Hematopoietic multipotent progenitor cell treated with erythropoietin and hydrocortisone succinate and interleukin-3 and kit ligand, for 6 days (in vitro differentiated cells): Measurements from ENCODE around the gene GRIK3.

Source experiments
- DNase-seq: peaks from one replicate; pipeline ENCODE4 v3.0.0-alpha.2; 2015

GRIK3 gene

DNA sequence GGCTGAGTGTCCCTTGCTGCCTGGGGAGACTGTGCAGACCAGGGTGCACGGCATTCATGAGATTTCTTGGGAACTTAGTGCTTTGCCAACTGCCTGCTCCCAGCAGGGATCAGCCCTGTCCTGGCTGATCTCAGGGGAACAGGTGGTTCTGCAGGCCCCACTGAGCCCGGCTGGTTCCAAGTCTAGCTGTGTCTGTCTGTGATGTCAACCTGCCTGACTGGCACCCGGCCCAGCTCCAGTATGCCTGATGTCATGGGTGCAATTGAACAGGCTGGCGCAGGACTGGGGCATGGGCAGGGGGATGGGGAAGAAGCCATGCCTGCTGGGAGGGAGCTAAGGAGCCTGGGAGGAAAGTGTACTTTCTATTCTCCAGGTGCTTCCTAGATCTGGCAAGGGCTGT, 227.1 kb downstream of the GRIK3 start:
- no peak for DNase-seq

DNA sequence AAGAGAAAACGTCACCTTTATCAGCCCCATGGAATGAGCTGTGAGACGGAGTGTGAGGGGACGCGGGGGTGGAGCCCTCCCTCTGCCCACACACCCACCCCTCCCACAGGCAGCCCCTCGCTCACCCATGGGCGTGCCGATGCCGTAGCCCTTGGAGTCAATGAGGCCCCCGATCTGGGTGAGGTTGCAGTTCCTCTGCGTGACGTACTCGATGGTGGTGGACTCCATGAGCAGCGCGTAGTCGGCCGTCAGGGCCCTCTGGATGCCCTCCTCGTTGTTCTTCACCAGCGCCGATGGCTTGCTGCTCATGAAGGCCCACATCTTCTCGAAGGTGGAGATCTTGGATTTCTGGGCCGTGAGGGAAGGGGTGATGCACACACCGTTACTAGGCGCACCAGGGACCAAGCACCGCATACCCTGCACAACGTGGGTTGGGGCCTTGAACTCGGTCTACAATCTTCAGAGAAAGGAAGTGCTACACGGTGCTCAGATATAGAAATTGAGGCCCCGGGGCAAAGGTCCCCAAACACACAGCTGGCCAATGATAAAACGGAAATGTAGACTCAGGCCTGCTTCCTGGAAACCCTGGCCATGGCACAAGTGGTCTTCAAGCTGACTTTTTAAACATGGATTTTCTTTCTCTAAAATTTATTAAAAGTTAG, 228.2 kb downstream of the GRIK3 start:
- no peak for DNase-seq

DNA sequence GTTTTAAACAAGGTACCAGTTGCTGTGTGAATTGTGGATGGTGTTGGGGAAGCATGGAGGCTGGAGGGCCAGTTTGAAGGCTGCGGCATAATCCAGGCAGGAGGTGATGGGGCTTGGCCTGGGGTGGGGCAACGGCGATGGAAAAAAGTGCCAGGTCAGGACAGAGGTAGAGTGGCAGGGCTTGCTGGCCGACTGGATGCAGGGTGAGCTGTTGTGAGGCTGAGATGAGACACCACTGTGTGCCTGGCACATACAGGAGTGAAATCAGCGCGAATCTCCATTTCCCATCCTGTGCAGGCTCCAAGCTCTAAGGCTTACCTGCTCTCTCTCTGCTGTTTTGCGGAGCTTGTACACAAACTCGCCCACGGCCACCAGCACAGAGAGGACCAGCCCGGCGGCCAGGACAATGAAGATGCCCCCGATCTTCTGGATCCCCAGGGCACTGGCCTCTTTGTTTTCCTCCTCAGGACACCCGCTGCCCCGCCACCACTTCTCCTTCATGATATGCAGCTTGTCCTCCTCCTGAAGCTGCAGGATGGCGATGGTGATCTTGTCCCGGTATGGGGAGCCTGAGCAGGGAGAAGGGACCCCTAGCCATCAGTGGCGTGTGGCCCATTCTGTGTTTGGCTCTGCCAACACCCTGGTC, 229.5 kb downstream of the GRIK3 start:
- DNase-seq: no peak

DNA sequence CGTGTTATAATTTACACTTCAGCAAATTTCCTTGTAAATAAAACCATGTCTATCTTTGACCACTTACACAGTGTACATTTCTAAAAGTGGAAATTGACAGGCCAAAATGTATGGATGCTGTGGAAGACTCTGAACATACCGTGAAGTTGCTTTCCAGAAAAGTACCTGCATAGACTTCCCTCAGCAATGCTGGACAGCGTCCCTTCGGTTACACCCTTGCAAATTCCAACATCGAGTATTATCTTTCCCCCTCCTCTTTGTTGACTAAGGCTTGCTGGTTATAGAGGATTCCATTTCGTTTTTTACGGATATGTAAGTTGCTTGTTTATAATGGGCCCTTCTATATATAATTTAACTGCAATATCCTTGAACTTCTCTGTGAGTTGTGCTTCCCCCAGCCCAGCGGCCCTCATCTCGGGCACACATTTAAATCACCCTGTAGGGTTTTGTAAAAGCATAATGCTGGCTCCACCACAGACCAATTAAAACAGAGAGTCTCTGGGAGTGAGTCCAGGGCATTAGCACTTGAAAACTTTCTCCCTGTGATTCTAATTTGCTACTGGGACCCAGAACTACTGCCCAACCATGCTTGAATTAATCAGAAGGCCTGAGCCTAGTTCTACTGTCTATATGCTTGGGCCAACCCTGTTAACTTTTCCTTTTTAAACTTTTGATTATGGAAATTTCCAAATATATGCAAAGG, 230.3 kb downstream of the GRIK3 start:
- no peak for DNase-seq

DNA sequence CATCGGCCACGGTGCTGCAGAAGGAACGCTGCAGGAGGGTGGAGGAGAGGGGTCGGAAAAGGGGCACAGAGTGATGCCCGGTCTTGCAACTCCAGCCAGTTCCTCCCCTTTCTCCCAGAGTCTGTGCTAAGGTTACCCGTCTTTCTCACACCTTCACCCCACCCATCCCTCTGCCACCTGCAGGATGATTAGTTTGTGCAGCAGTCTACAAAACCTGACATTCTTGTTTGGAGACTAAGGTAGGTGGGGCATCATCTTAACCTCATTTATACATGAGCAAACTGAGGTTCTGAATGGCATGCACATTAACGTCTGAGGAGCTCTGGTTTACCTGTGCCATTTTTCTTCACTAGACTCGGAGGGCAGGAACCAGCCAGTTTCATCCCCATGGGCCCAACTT, 232.3 kb downstream of the GRIK3 start:
- DNase-seq: no peak

DNA sequence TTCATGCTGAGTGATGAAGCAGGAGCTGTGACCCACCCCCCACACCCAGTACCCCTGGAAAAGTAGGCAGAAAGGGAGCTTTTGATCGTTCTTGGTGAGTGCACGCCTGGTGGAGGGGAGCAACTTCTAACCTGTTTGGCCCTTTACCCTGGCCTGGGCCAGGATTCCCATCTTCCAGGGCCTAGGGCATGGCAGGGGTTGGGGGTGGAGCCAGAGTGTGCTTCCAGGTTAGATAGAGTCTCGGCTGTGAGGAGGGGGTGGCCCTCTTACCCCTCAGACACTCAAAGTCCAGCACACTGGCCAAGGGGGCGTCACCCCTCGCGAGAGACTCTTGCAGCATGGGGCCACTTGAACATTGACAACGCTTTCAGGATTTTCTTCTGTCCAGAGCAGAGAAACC, 236.6 kb downstream of the GRIK3 start:
- DNase-seq: no peak

DNA sequence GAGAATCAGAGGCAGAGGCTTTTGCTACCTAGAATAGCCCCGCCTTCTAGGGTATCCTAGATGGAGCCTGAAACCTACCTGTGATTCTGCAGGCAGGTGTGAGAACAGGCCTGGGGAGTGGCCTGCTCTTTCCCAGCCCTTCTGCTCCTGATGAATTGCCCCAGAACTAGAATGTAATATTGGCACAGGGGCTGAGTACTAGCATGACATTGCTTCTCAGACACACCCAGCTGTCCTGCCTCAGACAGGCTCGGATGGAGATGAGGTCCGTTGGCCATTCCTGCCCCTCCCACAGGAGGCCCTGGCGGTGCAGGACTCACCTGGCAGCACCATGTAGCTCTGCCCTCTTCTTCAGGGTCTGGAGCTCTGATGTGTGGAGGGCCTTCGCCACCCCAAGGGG, 237.6 kb downstream of the GRIK3 start:
- no peak for DNase-seq

DNA sequence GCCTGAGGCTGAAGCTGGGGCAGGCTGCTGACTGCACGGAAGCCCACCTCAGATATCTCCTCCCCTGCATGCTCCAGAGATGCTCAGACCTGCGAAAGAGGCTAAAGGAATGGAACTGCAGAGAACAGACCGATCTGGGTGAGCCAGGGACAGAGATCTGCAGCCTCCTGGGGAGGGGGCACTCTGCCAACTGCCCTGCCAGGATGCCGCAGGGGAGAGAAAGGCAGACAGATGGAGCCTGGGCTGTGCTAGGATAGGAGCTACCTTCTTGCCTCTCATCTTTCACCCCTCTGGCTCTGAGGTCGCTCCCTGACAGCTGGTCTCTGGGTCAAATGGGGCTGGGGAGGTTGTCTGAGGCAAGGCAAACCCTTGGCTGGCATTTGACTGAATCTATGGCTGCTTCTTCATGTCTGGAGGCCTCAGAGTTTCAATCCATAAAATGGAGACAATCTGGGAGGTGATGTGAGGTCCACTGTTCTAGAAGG, 238.2 kb downstream of the GRIK3 start:
- DNase-seq: no peak

DNA sequence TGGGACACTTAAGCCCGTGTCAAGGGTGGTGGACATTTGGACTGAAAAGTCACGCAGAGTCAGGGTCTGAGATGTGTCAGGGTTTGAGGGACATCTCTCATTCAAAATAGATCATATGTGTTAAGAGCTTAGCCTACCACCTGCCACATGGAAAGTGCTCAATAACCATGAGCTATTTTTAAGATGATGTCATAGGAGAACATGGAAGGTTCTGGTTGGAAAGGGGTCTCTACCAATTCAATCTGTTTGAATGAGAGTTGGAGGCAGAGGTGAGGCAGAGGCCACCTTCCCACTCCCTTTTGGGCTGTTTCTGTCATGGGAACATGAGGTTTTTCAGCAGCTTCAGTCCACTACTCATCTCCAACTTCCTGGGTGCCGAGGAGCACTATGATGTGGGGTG, 239.9 kb downstream of the GRIK3 start:
- DNase-seq: no peak

DNA sequence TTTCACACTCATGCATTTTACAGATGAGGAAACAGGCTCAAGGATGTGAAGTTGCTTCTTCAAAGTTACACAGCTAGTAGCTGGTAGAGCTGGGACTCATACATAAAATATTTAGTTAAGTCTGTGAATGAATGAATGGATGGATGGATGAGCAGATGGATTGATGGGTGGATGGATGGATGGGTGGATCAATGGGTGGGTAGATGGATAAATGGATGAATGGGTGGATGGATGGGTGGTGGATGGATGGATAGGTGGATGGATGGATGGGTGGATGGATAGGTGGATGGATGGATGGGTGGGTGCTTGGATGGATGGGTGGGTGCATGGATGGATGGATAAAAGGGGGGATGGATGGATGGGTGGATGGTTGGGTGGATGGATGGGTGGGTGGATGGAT, 240.9 kb downstream of the GRIK3 start:
- DNase-seq: no peak

DNA sequence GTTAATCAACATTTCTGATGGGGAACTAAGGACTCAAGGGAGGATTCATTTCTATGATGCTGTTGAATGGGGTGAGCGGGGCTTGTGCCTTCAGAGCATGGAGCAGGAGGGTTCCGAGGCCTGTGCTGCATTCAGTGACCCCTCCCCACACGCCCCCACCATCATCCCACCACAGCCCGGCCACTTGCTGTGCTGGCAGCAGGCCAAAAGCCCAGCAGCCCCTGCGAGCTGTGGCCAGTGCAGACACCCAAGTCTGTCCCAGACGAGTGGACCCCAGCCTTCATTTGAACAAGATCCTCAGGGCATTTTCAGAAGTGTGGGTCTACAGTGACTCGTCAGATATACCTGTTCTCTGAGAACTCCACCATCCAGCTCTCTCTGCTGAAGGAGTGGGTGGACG, 242.0 kb downstream of the GRIK3 start:
- DNase-seq: no peak

DNA sequence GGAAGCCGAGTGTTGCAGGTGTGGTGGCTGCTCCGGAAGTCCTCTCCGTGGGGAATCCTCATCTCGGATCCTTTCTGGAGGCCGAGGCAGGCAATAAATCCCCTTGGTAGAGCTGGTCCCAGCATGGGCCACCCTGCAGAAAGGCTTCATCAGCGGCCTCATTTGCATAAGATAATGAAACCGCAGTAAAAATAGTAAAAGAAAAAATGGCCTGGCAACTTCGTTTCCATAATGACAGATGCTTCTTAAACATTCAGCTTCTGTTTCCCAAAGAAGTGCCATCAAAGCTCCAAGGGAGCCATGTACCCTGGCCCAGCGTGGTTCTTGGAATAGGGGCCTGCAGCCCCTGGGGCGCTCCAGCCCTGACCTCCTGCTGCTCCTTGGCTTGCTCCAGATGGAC, 244.1 kb downstream of the GRIK3 start:
- DNase-seq: no peak

DNA sequence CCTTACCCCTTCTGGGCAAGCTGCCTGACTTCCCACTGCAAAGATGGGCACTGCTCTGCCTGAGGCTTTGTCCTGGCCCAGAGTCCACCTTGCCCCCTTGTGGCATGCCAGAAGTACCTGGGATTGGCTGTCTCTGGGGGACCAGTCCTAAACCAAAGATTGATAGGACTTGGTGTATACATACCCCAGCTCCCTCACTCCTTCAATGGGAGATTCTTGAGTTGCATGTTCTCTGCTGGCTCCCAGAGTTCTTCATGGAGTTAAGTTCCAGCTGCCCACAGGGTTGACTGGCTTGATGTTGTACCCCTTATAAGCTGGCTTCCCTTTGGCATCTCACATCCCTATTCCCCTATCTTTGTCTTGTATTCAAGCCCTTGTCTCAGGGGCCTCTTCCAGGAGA, 244.8 kb downstream of the GRIK3 start:
- no peak for DNase-seq

DNA sequence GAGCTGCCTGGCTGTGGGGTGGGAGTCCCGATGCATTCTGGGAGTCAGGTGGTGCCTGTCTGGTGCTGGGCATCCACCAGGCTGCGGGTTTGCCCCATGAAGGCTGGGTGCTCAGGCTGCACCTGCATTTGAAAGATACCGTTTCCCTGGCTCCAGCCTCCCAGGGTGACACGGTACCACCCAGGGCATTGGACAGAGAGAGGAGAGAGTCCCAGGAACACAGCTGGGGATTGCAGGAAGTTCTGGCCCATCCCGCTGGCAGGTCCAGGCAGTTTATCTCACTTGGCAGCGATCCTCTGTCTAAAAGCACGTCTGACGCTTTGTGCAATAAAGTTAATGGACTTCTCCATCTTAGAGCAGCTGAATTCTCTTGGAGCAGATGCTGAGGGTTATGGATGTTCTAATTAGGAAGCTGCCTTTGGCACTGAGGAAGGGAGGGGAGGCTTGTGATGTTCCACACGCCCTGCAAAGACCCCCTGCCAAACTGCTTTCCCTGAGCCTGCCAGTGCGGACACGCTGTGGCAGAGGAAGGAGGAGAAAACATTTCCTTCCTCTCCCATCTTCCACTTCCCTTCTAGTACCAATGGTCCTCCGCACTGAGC, 246.9 kb downstream of the GRIK3 start:
- DNase-seq: no peak

DNA sequence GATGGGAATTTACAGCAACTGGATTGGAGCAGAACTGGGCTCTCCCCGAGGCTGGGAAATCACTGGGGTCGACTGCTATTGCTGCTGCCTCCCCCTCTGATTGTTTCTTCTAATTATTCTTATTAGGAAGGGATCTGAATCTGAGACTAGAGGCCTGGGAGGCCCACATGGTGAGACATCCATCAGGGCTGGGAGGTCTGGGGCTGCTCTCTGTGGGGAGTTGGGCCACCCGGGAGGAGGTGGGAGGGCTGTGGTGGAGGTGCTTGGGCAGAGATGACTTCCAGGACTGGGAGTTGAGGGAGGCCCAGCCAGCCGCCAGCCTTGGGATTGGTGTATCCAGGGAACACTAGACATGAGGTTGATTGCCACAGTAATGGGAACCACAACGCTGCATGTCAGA, 247.9 kb downstream of the GRIK3 start:
- DNase-seq: no peak

DNA sequence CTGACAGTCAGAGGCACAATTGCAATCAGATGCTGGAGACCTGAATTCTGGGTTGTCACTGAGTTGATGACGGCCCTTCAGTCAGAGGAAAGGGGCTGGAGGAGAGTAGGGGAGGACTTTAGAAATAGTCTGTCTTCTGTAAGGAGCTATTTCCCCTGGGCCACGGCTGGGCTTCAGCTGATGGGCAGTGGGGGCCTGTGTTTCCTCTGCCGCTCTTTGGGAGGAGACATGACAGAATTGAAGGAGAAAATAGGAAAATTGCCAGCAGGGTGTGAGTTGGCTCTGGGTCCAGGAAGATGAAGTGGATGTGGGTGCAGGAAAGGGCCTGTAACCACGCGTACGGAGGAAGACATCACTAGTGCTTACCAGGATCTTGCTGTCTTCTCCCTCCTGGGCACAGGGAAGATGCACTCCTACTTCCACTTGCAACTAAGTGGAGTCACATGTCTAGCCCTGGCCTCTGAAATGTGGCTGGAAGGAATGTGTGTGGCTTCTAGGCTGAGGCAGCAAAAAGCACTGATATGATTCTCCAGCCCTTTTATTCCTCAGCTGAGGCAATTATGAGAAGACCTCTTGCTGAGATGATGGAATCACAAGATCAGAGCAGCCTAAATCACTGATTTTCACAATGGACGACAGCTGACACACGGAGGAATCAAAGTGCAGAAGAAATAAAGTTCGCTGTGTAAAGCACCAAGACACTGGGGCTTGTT, 250.0 kb downstream of the GRIK3 start:
- no peak for DNase-seq

DNA sequence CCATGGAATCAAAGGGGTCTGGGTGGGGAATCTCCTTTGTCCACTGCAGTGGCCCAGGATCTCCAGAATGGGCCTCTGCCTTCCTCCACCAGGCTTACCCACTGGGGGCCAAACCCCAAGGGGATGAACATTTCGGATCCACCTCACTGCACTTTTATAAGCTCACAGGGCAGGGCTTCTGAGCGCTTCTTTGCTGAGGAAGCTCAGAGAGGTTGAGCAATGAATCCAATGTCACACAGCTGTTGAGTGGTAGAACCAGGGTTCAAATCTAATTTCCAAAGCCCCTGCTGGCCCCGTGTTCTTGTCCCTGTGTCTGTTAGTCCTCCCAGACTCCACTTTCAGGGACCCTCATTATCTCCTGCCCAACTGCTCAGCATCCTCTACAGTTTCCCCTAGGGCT, 250.8 kb downstream of the GRIK3 start:
- no peak for DNase-seq

DNA sequence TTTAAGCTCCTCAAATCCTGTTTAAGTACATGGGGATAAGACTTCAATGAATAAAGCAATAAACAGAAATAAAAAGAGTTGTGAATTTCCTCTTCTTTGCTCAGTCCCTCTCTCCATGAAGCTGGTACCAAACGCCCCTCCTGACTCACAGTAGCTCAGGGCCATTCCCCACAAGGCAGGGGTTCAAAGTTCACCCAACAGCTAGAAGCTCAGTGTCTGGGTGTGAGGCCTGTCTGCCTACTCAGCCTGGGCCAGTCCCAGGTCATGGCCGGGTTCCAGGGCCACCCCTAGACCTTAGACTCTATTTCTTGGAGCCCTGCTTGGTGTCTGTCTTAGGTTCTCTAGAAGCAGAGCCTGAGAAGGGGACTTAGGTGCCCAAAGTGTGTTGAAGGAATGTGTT, 251.5 kb downstream of the GRIK3 start:
- DNase-seq: no peak

DNA sequence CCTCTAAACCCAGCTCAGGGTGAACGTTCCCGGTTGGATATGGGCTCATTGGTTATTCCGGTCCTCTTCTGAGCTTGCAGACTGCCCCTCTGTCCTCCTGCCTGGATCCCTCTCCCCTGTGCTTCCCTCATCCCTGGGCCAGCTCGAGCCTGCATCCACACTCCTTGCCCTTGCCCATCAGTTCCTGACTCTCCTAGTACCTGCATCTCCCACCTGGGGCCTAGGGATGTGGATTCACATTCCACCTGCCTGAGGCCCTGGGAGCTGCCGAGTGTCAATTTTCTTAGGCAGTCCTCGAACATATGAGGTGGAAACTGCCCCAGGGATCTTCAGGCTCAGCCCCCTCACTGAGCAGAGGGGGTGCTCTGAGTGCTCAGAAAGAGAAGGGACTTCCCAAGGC, 252.2 kb downstream of the GRIK3 start:
- no peak for DNase-seq

DNA sequence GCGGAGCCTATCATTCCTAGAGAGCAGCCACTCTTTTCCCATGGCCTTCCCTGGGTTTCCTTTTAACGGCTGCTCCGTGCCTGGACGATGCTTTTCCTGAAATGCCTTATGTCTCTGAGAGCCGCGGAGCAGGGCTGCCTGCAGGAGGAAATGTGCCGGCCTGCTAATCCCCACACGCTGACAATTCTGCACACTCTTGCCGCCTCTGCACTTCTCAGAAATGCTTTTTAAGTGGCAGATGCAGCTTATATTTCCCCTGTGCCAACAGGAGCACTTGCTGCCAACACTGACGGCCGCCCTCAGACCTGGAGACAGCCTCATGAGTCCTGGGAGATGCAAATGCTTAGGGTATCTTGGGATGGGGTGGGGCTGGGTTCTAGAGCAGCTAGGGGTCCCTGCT, 253.2 kb downstream of the GRIK3 start:
- DNase-seq: no peak

DNA sequence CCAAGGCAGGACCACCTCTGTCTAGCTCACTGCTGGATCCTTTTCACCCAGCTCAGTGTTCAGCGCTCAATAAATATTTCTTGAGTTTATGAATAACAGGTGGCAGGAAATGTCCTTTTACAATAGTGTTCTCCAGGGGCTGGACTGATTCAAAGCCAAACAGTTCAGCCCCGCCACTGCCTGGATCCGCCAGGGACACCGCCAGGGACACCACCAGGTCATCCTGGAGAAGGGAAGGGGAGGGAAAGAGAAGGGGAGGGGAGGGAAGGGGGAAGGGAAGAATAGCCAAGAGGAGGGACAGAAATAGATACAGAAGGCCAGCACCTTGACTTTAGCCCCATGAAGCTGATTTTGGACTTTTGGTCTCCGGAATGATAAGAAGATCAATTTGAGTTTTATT, 255.6 kb downstream of the GRIK3 start:
- DNase-seq: no peak

DNA sequence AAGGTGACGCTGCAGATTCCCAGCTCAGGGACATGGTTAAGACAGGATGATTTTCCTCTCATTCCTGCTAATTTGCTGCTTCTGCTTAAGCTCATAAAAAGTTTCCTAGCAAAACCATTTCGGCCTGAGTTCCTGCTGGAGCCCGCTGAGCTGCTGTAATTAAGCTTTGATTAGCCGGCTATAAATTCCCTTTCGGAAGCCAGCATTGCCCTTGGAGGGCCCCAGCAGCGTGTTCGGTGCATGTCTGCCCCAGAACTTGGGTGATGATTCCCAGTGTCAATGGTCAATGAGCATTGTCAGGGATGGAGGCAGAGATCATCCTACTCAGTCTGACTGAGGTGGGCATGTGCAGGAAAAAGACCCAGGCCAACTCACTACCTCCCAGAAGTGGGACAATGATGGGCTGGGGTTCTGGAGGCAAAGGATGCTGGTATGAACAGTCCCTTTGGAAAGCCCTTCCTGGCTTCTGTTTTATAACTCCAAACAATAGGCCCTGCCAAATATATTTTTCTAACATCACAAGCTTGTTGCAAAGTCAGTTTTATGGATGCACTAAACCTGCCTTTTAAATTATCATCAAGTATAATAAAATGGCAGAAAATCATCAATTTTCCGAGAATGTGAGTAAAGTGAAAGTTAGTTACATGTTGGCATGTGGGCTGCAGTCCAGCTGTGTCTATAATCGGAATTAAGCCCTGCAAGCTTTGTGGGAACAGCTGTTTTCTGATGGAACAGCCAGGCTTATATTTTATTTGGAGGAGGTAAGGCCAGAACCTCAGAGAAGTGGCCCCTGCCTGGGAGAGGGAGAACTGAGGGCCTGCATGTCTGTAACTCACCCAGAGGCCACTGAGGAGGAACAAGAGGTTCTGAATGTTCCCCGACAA, 257.1 kb downstream of the GRIK3 start:
- DNase-seq: no peak
